ENCODE measurements around the gene BHLHA9.

- TF ChIP-seq, protein P1, sequence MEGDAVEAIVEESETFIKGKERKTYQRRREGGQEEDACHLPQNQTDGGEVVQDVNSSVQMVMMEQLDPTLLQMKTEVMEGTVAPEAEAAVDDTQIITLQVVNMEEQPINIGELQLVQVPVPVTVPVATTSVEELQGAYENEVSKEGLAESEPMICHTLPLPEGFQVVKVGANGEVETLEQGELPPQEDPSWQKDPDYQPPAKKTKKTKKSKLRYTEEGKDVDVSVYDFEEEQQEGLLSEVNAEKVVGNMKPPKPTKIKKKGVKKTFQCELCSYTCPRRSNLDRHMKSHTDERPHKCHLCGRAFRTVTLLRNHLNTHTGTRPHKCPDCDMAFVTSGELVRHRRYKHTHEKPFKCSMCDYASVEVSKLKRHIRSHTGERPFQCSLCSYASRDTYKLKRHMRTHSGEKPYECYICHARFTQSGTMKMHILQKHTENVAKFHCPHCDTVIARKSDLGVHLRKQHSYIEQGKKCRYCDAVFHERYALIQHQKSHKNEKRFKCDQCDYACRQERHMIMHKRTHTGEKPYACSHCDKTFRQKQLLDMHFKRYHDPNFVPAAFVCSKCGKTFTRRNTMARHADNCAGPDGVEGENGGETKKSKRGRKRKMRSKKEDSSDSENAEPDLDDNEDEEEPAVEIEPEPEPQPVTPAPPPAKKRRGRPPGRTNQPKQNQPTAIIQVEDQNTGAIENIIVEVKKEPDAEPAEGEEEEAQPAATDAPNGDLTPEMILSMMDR (IDR thresholded peaks at IDR 0.05 in 4 of 5, conservative IDR thresholded peaks at IDR 0.05 in 1 of 5) = no peak
- no peak for TF ChIP-seq POLR2A (IDR thresholded peaks at IDR 0.05)
Observed at GRCh38 chr17:1228781-1229348, 41.4 kb upstream of the BHLHA9 start.

Measured in gastrocnemius medialis (tissue), 4 donors.